HG03442 (cell line): ENCODE measurements around the gene IGF2R.
"Not testable (repeated sequence)": the region's sequence is repeated elsewhere in the genome, so short reads cannot be mapped to it uniquely, and the experiment has no call there.

Source experiments
- ATAC-seq: cut with Tn5 transposase; IDR thresholded peaks from one replicate; pipeline ENCODE4 v1.9.1; 2021; ENCODE audit warnings: mild to moderate bottlenecking, moderate library complexity; ENCODE audit not compliant: unreplicated experiment

IGF2R gene, protein sequence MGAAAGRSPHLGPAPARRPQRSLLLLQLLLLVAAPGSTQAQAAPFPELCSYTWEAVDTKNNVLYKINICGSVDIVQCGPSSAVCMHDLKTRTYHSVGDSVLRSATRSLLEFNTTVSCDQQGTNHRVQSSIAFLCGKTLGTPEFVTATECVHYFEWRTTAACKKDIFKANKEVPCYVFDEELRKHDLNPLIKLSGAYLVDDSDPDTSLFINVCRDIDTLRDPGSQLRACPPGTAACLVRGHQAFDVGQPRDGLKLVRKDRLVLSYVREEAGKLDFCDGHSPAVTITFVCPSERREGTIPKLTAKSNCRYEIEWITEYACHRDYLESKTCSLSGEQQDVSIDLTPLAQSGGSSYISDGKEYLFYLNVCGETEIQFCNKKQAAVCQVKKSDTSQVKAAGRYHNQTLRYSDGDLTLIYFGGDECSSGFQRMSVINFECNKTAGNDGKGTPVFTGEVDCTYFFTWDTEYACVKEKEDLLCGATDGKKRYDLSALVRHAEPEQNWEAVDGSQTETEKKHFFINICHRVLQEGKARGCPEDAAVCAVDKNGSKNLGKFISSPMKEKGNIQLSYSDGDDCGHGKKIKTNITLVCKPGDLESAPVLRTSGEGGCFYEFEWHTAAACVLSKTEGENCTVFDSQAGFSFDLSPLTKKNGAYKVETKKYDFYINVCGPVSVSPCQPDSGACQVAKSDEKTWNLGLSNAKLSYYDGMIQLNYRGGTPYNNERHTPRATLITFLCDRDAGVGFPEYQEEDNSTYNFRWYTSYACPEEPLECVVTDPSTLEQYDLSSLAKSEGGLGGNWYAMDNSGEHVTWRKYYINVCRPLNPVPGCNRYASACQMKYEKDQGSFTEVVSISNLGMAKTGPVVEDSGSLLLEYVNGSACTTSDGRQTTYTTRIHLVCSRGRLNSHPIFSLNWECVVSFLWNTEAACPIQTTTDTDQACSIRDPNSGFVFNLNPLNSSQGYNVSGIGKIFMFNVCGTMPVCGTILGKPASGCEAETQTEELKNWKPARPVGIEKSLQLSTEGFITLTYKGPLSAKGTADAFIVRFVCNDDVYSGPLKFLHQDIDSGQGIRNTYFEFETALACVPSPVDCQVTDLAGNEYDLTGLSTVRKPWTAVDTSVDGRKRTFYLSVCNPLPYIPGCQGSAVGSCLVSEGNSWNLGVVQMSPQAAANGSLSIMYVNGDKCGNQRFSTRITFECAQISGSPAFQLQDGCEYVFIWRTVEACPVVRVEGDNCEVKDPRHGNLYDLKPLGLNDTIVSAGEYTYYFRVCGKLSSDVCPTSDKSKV (N-terminal part only)

DNA sequence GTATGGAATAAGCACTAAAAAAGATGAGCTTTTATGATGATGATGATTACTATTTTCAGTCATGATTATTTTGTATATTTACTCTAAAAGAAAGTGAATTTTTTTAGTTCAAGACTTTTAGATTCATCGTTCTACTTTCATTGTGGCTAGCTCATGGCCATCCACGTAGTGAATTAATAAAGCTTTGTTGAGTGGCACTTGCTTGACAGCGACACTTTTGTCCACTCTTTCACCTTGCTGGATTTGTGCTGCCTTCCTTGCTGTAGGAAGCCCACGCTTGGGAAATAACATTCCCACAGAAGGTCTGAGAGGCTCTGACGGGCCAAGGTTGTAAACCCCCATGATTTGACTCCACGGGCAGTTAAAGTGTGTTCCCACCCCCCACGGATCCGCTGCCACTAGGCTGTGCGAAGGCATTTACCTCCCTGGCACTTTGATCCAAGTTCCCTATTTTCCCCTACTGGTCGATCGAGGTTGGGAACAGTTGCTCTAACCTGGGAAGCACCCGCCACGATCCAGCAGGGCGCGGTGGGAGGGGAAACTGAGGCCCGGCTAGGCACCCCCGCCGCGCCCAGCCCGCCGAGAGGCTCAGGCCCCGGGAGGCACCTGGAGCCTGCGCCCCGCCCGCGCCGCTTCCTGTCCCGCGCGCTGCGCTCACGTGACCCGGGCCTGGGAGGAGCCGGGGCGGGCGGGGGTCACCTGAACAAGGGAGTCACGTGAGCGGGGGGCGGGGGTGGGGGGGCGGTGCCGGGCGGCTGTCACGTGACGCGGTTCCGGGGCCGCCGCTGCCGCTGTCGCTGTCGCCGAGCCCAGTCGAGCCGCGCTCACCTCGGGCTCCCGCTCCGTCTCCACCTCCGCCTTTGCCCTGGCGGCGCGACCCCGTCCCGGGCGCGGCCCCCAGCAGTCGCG, at the start of gene IGF2R:
Gene IGF2R (plus strand): TSS at position 788 of the 909 bp plus-strand sequence. CDS start 165 bp downstream, outside the sequence.
- ATAC-seq: peak; percentile 81

- ATAC-seq: no peak
These were observed 49.1 kb upstream of the IGF2R start for GRCh38 chr6:159919800-159920199.

- not testable (repeated sequence) for ATAC-seq
These were observed 44.7 kb upstream of the IGF2R start for GRCh38 chr6:159924150-159924549.

GRCh38 chr6:159926542-159927203, 42.2 kb upstream of the IGF2R start:
- ATAC-seq: no peak

GRCh38 chr6:159929819-159930218, 39.1 kb upstream of the IGF2R start:
- peak; percentile 54 for ATAC-seq

DNA sequence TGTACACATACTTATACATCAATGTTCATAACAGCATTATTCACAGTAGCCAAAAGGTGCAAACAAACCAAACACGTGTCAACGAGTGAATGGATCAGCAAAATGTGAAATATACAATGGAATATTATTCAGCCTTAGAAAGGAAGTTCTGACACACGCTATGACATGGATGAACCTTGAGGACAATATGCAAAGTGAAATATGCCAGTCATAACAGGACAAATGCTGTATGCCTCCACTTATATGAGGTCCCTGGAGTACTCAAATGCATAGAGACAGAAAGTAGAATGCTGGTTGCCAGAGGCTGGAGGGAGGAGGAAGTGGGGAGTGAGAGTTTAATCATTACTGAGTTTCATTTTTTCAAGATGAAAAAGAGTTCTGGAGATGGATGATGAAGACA, 37.8 kb upstream of the IGF2R start:
- ATAC-seq: peak; percentile 93

DNA sequence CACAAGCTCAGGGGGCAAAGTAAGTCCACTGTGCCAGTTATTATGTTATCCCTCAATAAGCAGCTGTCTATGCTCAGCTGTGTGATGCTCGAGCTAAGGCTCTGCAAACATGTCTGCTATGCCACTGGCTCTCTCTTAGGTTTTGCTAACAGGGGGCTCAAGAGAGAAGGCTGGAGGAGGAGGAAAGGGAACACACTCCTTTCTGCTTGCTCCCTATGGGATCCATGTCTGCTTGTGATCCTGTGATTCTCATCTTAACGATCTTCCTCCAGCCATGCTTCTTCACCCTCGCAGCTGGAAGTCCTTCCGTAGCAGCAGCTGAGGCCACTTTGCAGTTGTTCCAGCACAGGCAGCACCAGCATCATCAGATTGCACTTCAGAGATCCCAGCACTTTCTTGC, 37.0 kb upstream of the IGF2R start:
- ATAC-seq: peak; percentile 0

DNA sequence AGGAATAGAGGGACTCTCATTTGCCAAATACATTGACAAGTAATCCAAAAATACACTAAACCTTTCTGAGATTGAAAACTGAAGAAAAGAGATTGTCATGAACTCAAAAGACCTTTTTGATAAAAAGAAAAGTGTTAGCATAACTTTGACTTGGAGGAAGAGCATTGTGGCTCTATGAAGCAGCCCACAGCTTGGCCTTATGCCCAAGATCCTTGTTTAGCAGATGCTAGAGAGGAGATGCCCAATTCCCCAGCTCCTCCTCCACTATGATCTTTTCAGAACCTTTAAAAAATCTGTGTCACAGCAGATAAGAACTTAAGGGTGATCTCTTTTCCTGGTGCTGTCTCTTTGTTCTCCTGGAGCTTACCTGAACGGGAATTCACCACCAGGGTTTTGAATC, 35.8 kb upstream of the IGF2R start:
- ATAC-seq: no peak

GRCh38 chr6:159934181-159934580, 34.7 kb upstream of the IGF2R start:
- no peak for ATAC-seq

GRCh38 chr6:159935065-159935464, 33.8 kb upstream of the IGF2R start:
- ATAC-seq: no peak

GRCh38 chr6:159935633-159936032, 33.2 kb upstream of the IGF2R start:
- no peak for ATAC-seq

DNA sequence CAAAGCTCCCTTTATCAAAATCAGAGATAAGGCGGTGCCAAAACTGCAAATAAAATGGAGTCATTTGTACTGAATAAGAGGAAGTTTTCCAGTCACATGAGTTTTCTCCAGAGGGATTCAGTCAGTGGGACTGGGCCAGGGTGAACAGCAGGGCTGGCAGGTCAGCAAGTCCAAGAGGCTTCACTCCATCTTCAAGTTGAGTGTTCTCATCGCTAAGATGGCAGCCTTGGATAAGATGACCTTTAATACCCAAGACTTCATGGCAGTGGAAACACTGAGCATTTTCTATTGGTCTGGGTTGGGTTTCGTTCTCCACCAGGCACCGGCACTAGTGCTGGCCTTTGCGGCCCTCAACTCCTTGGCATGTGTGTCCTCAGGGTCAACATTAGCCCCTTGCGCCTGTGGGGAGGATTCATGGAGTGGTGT, 29.3 kb upstream of the IGF2R start:
- ATAC-seq: no peak

DNA sequence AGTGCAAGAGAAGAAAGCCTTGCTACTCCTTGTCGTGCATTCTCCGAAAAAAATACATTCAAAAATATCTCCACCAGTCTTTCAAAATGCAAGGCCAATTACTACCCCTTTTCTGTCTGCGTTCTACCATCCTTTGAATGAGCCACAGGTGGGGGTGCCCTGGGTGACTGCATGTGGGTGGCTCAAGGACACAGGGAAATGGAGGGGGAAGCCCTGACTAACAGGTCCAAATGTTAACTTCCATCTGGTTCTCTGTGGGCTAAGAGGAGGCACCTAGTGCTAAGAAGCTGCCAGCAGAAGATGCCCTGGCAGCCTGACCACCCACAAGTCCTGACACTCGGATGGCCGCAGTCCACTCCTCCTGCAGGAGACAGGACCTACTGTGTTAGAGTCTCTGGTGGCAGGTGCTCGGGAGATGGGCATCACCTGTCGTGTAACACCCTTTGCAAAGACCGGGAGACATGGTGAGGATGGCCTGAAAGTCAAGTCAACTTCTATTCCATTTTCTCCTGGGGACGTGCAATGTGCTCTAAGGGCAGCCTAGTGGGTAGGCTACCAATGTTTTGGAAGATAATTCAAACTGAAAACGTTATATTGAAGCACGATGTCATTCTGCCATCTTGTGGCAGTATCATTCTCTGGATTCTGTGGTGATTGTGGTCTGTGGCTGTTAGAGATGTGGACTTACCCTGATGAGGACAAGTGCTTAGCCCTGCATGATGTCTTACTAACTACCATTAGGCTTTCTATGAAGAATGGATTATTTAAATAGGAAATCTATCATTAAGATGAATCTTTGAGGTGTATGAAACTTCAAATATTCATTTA, 27.4 kb upstream of the IGF2R start:
- ATAC-seq: peak; percentile 92

DNA sequence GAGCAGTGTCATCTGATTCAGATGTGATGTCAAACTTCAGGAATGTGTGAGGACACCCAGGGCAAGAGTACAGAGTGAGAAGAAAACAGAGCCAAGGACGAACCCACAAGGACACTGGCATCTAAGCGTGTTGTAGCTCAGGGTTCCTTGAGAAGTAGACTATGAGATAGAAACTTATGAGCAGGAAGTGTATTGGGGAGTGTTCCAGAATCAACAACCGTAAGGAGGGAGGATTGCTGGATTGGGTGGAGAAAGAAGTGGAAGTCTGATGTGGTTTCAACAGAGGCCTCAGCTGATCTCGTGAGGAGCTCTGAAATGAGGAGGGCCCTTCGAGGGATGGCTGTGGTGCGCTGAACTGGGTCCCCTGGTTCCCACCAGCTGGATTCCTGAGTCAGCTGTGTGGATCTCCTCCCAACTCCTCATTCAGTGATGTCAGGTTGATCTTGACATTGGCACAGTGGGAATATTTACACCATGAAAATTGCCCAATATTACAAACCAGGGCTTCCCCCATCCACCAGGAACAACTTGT, 25.7 kb upstream of the IGF2R start:
- no peak for ATAC-seq

DNA sequence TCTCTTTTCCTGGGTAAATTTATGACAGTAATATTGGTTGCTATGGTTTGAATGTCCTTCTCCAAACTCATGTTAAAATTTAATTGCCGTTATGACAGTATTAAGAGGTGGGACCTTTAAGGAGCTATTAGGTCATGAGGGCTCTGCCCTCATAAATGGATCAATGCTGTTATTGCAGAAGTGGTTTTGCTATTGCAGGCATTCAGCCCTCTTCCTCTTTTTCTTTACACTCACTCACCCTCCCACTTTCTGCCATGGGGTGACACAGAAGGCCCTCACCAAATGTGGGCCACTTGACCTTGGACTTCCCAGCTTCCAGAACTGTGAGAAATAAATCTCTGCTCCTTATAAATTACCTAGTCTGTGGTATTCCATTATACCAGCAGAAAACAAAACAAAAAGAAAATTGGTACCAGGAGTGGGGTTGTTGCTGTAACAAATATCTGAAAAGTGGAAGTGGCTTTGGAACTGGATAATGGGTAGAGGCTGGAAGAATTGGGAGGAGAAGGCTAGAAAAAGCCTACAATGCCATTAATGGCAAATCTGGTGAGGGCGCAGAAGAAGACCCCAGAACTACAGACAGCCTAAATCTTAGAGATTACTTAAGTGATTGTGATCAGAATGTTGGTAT, 24.8 kb upstream of the IGF2R start:
- no peak for ATAC-seq

DNA sequence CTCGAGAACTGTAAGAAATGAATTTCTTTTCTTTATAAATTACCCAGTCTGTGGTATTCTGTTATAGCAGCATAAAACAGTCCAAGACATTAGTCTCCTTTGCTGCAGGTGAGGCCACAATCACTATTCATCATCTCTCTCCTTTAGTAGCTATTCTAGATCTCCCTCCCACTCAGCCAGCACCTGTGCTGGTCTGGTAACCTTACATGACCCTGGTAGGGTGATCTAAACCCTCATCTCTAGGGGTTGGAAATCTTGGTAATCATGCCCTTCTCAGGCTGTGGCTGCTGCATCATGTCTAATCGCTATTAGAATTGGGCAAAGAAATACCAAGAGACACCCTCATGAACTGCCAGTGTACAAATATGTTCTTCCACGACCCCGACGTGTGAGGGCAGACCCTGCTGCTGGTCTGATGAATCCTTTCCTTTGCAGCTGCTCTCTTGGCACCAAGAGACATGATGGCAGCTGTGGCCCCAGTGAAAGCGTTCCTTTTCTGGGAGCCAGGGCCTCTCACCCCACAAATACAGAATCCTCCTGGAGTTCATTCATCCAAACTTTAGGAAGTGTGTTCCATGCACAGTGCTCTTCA, 23.0 kb upstream of the IGF2R start:
- ATAC-seq: no peak

DNA sequence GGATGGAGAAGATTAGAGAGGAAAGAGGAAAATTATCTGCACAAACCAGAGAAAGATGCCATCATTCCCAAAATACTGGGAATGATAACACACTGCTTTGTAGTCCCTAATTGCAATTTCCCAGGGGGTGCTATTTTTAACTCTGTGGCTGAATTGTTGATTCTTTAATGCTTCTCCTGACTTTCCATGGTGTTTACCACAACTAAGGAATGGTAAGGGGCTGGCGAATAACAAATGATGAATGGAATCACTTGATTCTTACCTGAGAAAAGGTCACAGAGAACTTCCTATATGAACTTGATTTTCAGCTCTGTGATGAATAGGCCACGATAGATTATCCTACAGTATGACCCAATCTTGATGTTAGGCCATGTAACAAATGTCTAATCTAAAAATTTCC, 22.0 kb upstream of the IGF2R start:
- no peak for ATAC-seq
